WTC11 (cell line): Measurements from ENCODE around the gene CADM4. TPM values are rescaled to one million over a fixed set of nuclear protein-coding genes. Genes with fewer than 3 reads are reported as not detected.

Experiments
- ATAC-seq: fragments of 200-7000 bp; cut with Tn5 transposase; 2 replicates; pipeline ENCODE4 v1.10.0; 2021; ENCODE audit warnings: mild to moderate bottlenecking, moderate library complexity
- CTCF ChIA-PET: fragments of 300-600 bp; sonication (Branson Sonifier 250); formaldehyde crosslinking; loops from one replicate; lab custom pipeline; 2021; ENCODE audit warnings: antibody characterized with exemption; lab: Charles Lee
- POLR2A ChIA-PET: fragments of 350-600 bp; sonication (Branson Sonifier 250); formaldehyde crosslinking; loops from one replicate; lab custom pipeline; 2021; ENCODE audit warnings: antibody characterized with exemption; lab: Charles Lee
- DNase-seq: peaks from one replicate; pipeline ENCODE4 v3.0.0; 2021; ENCODE audit warnings: low spot score
- H3K27ac Mint-ChIP-seq: 2 replicates; pipeline ENCODE4 v1.8.0; 2021; ENCODE audit warnings: mixed read lengths
- H3K27me3 Mint-ChIP-seq: 2 replicates; pipeline ENCODE4 v1.8.0; 2021; ENCODE audit warnings: low read depth, mild to moderate bottlenecking, moderate library complexity, mixed read lengths
- H3K36me3 Mint-ChIP-seq: 2 replicates; pipeline ENCODE4 v1.8.0; 2021; ENCODE audit warnings: mixed read lengths
- H3K4me1 Mint-ChIP-seq: 2 replicates; pipeline ENCODE4 v1.8.0; 2022; ENCODE audit warnings: mixed read lengths
- H3K4me3 Mint-ChIP-seq: 2 replicates; pipeline ENCODE4 v1.8.0; 2021; ENCODE audit warnings: mild to moderate bottlenecking, moderate library complexity, mixed read lengths
- H3K9me3 Mint-ChIP-seq: 2 replicates; pipeline ENCODE4 v1.8.0; 2021; ENCODE audit warnings: mixed read lengths
- CTCF ChIP-seq: fragments of 200-600 bp; IDR thresholded peaks from 2 replicates; pipeline ENCODE4 v1.8.0; 2022; ENCODE audit warnings: antibody characterized with exemption
- ETV6 ChIP-seq: sonication (generic); formaldehyde crosslinking; IDR thresholded peaks from 2 replicates; pipeline ENCODE4 v1.8.1; 2022; ENCODE audit warnings: mild to moderate bottlenecking, missing genetic modification reagents
- NR3C1 ChIP-seq: sonication (generic); formaldehyde crosslinking; conservative IDR thresholded peaks from 2 replicates; pipeline ENCODE4 v1.8.1; 2023; ENCODE audit warnings: low read depth, mild to moderate bottlenecking, missing genetic modification reagents
- PRDM15 ChIP-seq: sonication (generic); formaldehyde crosslinking; IDR thresholded peaks from 2 replicates; pipeline ENCODE4 v1.8.0; 2022; ENCODE audit warnings: missing genetic modification reagents
- TEAD4 ChIP-seq: sonication (generic); formaldehyde crosslinking; IDR thresholded peaks from 2 replicates; pipeline ENCODE4 v1.8.0; 2022; ENCODE audit warnings: mild to moderate bottlenecking, missing genetic modification reagents
- ZNF219 ChIP-seq: sonication (generic); formaldehyde crosslinking; IDR thresholded peaks from 2 replicates; pipeline ENCODE4 v1.8.0; 2023; ENCODE audit warnings: missing genetic modification reagents, mild to moderate bottlenecking, borderline replicate concordance
- ZNF423 ChIP-seq: fragments of 250-450 bp; sonication (Bioruptor Pico); IDR thresholded peaks from 2 replicates; pipeline ENCODE4 v2.1.2; 2022; ENCODE audit warnings: mild to moderate bottlenecking, moderate library complexity
- ZNF512 ChIP-seq: sonication (generic); formaldehyde crosslinking; IDR thresholded peaks from 2 replicates; pipeline ENCODE4 v1.8.1; 2022; ENCODE audit warnings: missing genetic modification reagents, borderline replicate concordance
- ZNF532 ChIP-seq: fragments of 250-450 bp; sonication (Bioruptor Pico); IDR thresholded peaks from 2 replicates; pipeline ENCODE4 v1.9.0; 2021; ENCODE audit warnings: mild to moderate bottlenecking, borderline replicate concordance
- total RNA-seq: library from RNA; stranded (reverse); gene quantifications from 3 replicates; pipeline ENCODE4 v1.2.3, GENCODE V29; 2021

Gene CADM4
- total RNA-seq, 1 experiment from 2014 or later, result 13.3 TPM

GRCh38 chr19:43672061-43672679, 32.5 kb upstream of the CADM4 start (continued):
- no peak for TF ChIP-seq ZNF532 (CRISPR knock-in tag)

GRCh38 chr19:43668406-43669109, 28.9 kb upstream of the CADM4 start:
- TF ChIP-seq PRDM15 (CRISPR knock-in tag), result peak; percentile 86
- TF ChIP-seq NR3C1 (CRISPR knock-in tag), result no peak
- TF ChIP-seq TEAD4, result no peak
- no peak for TF ChIP-seq ZNF219 (CRISPR knock-in tag)
- TF ChIP-seq ZNF512, result no peak
- TF ChIP-seq ZNF423 (CRISPR knock-in tag), result peak; percentile 74
- no peak for TF ChIP-seq CTCF
- peak; percentile 22; the same call in 1 of the 2 replicates for TF ChIP-seq ETV6
- Mint-ChIP-seq H3K4me1 (peaks cover 31% of the 10 kb centered on the region), H3K9me3 (no peaks in the 10 kb centered on the region), H3K36me3 (peaks cover 15% of the 10 kb centered on the region), H3K27me3 (peaks cover 31% of the 10 kb centered on the region), H3K27ac (peak overlapping the region; percentile 91), H3K4me3 (peak overlapping the region; percentile 89)
- CTCF ChIA-PET, result interaction anchor here (0.6 to 3.5 kb wide), 48 partner anchors 9 to 1709 kb away, joined by 3 to 28 read pairs (median 6); partner anchors contain the start of genes IRGQ, PHLDB3, PINLYP and RABAC1
- ATAC-seq (peak; percentile 89), DNase-seq (peak; percentile 99)
- POLR2A ChIA-PET, result interaction anchor here (0.5 to 2.2 kb wide), 14 partner anchors 16 to 1050 kb away, joined by 3 to 12 read pairs (median 4); partner anchors contain the start of genes IRGQ, ZNF575 and ZNF576
